Fibroblast of upper back skin (primary cell): ENCODE data around the gene GPR146.

Experiments used
- DNase-seq: peaks from one replicate; pipeline ENCODE4 v3.0.0-alpha.2; 2013

The GPR146 gene

GRCh38 chr7:1079546-1079945 is 35.2 kb downstream of the GPR146 start:
- DNase-seq, result no peak

- DNase-seq, result no peak
Measured at GRCh38 chr7:1080252-1080920, 36.0 kb downstream of the GPR146 start.

GRCh38 chr7:1080921-1081255 is 36.5 kb downstream of the GPR146 start:
- DNase-seq, result no peak

GRCh38 chr7:1081336-1081735 is 37.0 kb downstream of the GPR146 start:
- no peak for DNase-seq

GRCh38 chr7:1081931-1082401 is 37.6 kb downstream of the GPR146 start:
- DNase-seq, result no peak

GRCh38 chr7:1083729-1084657 is 39.6 kb downstream of the GPR146 start:
- no peak for DNase-seq

GRCh38 chr7:1085266-1085665 is 40.9 kb downstream of the GPR146 start:
- DNase-seq, result no peak

GRCh38 chr7:1085910-1086421 is 41.6 kb downstream of the GPR146 start:
- DNase-seq, result peak; percentile 41

GRCh38 chr7:1086588-1087464 is 42.5 kb downstream of the GPR146 start:
- DNase-seq, result peak; percentile 51

GRCh38 chr7:1087465-1087814 is 43.1 kb downstream of the GPR146 start:
- DNase-seq, result peak; percentile 67

- DNase-seq, result peak; percentile 36
Measured at GRCh38 chr7:1087952-1088920, 43.9 kb downstream of the GPR146 start, which contains the start of gene GPER1. GPER1 (plus strand) TSS chr7:1088113; CDS start chr7:1091729, 3,616 bp downstream.

- DNase-seq, result no peak
Measured at GRCh38 chr7:1090236-1090635, 45.9 kb downstream of the GPR146 start.

- no peak for DNase-seq
Measured at GRCh38 chr7:1090686-1091643, 46.6 kb downstream of the GPR146 start.

GRCh38 chr7:1091644-1092027 is 47.3 kb downstream of the GPR146 start:
- DNase-seq, result no peak

GRCh38 chr7:1092161-1092632 is 47.9 kb downstream of the GPR146 start:
- no peak for DNase-seq

- no peak for DNase-seq
Measured at GRCh38 chr7:1092806-1093501, 48.6 kb downstream of the GPR146 start.

- DNase-seq, result no peak
Measured at GRCh38 chr7:1093502-1093843, 49.1 kb downstream of the GPR146 start.

GRCh38 chr7:1093916-1094508 is 49.7 kb downstream of the GPR146 start:
- DNase-seq, result no peak

GRCh38 chr7:1094870-1095269 is 50.5 kb downstream of the GPR146 start:
- DNase-seq, result no peak
